DOHH2 (cell line): ENCODE measurements around the gene PHACTR1.

ENCODE experiments used
- CTCF ChIP-seq: fragments of 200-600 bp; sonication (generic); IDR thresholded peaks from one replicate; pipeline ENCODE4 v1.5.1; 2014; ENCODE audit warnings: antibody characterized with exemption, mild to moderate bottlenecking, low read depth, low read length; ENCODE audit not compliant: poor library complexity, severe bottlenecking
- EZH2phosphoT487 ChIP-seq: fragments of 200-600 bp; sonication (generic); IDR thresholded peaks from 2 replicates; pipeline ENCODE4 v1.6.1; 2017; ENCODE audit warnings: borderline replicate concordance, mild to moderate bottlenecking, antibody characterized with exemption, low read length, moderate library complexity, mixed read lengths

- TF ChIP-seq EZH2phosphoT487, result no peak
- peak; percentile 11 for TF ChIP-seq CTCF
These were observed 555.8 kb downstream of the PHACTR1 start for GRCh38 chr6:13272131-13273046.
